GM19239 (cell line): ENCODE measurements around the gene SLFN5.
"Not testable (repeated sequence)": the region's sequence is repeated elsewhere in the genome, so short reads cannot be mapped to it uniquely, and the experiment has no call there.

Experiments used
- DNase-seq: peaks from one replicate; pipeline ENCODE4 v3.0.0; 2011; ENCODE audit warnings: low spot score; ENCODE audit not compliant: insufficient read length
- FAIRE-seq: peaks from 2 replicates; lab custom pipeline; 2011; peaks lifted over from hg19 to GRCh38; lab: Jason Lieb, UNC

The SLFN5 gene

DNA sequence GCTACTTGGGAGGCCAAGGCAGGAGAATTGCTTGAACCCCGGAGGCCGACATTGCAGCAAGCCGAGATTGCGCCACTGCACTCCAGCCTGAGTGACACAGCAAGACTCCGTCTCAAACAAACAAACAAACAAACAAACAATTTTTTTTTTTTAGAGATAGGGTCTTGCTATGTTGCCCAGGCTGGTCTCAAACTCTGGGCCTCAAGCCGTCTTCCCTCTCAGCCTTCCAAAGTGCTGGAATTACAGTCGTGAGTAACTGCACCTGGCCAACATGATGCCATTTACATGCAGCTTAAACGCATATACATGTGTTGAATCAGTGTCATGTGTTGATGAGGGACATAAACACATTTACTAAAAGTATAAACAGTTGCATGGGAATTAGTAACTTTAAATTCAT lies 2.0 kb upstream of the SLFN5 start:
- FAIRE-seq: no peak
- DNase-seq: no peak

DNA sequence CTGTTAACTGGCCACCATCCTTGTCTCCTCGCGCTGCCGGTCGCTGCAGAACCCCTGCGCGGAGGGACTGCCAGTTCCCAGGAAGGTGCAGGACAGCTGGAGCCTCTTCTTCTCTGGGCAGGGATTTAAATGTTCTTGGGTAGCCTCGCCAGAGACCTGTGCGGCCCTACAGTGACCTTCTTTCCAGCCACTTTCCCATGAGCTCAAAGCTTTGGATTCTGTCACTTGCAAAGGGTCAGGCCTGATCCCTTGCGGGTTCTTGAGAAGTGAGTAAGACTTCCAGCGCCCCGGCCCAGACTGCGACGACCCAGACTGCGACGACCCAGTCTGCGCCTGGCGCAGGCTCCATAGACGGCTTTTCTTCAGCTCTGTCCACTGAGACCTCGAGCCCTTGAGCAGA lies 1.4 kb upstream of the SLFN5 start:
- FAIRE-seq (no peak), DNase-seq (no peak)

DNA sequence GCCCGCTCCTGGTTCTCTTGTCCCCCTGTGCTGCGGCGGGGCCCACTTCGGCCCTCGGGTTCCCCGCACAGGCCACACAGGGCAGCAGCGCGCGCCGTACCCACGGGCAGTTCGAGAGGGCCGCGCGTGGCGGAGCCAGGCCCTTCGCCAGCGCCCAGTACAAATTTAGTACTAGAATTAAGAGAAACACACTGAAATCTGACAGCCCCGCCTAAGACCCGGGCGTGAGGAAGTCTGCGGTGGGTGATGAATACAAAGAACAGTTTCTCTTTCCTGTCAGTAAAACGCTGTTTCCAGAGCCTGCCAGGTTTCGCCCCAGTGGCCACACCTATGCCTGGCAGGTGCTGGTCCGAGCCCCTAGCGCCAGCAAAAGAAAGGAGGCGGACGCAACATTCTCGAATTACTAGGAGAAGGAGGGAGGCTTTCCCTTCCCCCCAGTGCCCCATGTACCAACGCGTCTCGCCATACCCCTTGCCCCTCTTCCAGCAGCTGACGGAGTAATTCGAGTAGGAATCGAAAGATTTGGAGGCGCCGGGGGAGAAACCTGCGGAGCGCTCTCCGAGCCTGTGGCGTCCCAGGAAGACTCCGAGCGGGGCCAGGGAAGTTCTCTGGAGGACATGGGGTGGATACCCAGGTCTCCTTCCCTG lies 591 bp upstream of the SLFN5 start:
- FAIRE-seq: peak; percentile 99
- DNase-seq: peak; percentile 80

DNA sequence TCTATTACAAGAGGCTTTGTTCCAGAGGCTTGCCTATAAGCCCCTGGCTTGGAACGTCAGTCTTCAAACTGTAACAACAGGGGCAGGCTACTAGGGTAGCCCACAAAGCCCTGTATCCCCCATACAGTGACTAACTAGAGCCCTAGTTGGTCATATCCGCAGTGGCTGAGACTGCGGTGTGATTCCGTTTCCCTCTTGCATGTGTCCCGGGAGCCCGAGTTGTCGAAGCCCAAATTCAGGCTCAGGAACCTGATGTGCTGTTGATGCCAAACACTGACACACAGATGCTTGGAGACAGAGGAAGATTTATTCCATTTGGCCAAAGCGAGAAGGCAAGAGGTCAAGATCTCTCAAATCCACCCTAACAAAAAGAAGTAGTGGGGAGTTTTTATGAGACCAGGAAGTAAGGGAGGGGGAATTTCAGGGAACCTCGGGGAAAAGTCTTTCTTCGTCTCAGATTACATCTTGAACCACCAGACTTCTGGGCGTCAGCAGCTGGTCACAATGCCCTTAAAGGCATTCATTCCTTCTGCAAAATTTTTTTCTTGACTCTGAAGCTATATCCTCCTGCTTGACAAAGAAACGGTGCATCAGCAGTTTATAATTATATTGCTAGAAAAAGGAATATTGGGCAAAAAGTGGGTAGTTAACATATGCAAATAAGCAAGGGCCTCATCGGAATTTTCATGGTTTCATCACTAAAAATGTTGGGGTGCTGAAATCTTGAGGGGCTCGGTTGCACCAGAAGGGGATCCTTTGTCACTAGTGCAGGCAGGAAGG lies 879 bp downstream of the SLFN5 start:
- FAIRE-seq: no peak
- no peak for DNase-seq

DNA sequence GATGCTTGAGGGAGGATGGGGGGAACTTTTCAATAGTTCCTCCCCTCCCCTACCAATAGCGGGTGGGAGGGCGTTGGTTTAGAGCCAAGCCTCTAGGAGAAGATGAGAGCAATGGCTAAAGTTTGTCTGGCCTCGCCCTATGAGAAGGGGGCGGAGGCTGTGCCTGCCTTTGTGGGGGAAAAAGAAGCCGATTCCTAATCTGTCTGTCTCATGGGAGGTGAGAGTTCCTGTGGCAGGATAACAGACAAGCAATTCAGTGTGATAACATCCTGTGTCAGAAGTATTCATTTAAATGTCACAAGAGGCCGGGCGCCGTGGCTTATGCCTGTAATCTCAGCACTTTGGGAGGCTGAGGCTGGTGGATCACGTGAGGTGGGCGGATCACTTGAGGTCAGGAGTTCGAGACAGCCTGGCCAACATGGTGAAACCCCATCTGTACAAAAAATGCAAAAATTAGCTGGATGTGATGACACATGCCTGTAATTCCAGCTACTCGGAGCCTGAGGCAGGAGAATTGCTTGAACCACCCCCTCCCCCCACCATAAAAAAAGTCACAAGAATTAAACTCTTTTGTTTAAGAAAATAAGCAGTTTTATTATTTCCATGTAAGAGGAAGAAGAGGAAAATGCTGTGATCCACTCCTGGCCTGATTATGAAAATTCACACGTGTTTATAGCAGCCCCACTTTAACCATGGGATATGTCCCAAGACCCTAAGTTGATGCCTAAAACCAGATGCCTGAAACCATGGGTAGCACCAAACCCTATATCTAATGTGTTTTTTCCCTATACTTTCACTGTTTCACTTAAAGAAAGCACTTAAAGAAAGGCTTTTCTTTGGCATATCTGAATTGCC lies 1.7 kb downstream of the SLFN5 start:
- peak; percentile 100 for FAIRE-seq
- peak; percentile 50 for DNase-seq

GRCh38 chr17:35245196-35245486 lies 2.3 kb downstream of the SLFN5 start:
- FAIRE-seq (no peak), DNase-seq (no peak)

DNA sequence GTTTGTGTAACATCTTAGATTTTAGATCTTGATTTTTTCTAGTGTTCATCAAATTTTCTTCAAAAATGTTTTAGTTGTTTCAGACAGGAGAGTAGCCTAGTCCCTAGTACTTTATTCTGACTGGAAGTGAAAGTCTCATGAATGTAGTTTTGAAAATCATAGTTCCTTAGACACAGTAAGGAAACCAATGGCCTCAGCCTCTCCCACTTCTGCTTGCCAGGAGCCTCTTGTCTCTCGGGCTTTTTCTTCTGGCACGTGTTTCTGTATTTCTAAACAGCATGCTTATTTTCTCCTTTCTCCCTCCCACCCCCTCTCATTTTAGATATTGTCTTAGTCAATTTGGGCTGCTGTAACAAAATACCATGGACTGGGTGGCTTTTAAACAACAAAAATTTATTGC lies 9.8 kb downstream of the SLFN5 start:
- FAIRE-seq: peak; percentile 84
- no peak for DNase-seq

- no peak for FAIRE-seq
- no peak for DNase-seq
Observed at GRCh38 chr17:35254107-35254773, 11.4 kb downstream of the SLFN5 start.

GRCh38 chr17:35255316-35255715 lies 12.4 kb downstream of the SLFN5 start:
- no peak for DNase-seq
- FAIRE-seq: no peak

DNA sequence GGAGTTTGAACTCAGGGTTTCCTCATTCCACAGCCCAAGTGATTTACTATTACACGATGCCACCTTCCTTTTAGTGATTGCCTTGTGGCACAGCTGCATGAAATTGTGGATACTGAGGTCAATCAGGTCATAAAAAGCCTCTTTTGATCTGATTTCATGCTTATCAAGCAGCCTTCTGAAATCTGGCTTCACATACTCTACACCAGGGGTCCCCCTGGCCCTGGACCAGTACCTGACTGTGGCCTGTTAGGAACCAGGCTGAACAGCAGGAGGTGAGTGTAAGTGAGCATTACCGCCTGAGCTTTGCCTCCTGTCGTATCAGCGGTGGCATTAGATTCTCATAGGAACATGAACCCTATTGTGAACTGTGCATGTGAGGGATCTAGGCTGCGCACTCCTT lies 13.8 kb downstream of the SLFN5 start:
- FAIRE-seq (no peak), DNase-seq (no peak)

DNA sequence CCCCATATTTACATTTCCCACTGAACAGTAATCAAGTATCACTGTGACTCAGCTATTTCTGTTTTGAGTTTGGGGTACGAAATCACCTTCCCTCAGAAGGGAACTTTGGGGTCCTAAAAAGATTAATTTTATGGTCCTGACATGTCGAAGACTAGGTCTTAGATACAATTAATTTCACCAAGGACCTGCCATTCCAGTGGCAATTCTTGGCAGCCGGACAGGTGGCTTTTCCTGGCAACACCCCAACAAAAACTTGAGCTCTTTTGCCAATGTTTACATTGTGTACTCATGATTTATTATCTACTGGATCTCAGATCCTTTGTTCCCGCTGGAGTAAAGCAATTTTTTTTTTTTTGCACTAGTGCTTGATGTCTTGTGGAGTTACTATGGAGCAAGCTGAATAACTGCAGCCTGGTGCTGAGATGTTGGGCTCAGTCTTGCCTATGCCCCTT lies 14.4 kb downstream of the SLFN5 start:
- DNase-seq (no peak), FAIRE-seq (no peak)

DNA sequence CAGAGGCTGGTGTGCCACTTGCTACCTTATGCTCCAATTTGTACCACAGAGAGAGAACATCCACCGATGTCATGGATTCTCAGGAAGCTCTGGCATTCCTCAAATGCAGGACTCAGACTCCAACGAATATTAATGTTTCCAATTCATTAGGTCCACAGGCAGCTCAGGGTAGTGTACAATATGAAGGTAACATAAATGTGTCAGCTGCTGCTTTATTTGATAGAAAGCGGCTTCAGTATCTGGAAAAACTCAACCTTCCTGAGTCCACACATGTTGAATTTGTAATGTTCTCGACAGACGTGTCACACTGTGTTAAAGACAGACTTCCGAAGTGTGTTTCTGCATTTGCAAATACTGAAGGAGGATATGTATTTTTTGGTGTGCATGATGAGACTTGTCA lies 16.1 kb downstream of the SLFN5 start:
- FAIRE-seq: no peak
- DNase-seq: no peak

- FAIRE-seq (no peak), DNase-seq (no peak)
Observed at GRCh38 chr17:35265071-35265470, 22.2 kb downstream of the SLFN5 start.

DNA sequence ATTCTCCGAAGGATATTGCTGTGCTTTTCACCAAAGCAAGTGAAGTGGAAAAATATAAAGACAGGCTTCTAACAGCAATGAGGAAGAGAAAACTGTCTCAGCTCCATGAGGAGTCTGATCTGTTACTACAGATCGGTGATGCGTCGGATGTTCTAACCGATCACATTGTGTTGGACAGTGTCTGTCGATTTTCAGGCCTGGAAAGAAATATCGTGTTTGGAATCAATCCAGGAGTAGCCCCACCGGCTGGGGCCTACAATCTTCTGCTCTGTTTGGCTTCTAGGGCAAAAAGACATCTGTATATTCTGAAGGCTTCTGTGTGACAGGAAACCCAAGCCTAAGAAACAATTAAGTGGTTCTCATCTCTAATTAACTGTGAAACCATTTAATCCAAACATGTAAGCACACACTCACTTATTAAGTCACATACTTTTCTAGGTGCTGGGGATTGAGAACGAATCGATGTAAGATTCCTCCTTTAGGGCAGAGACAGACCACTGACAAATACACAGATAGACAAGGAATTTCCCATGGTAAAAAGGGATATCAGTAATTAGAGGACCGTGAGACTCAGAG lies 22.8 kb downstream of the SLFN5 start:
- no peak for FAIRE-seq
- no peak for DNase-seq

- FAIRE-seq, DNase-seq: not testable (repeated sequence)
Observed at GRCh38 chr17:35274167-35275066, 31.5 kb downstream of the SLFN5 start.

- not testable (repeated sequence) for DNase-seq, FAIRE-seq
Observed at GRCh38 chr17:35278454-35278853, 35.6 kb downstream of the SLFN5 start.

DNA sequence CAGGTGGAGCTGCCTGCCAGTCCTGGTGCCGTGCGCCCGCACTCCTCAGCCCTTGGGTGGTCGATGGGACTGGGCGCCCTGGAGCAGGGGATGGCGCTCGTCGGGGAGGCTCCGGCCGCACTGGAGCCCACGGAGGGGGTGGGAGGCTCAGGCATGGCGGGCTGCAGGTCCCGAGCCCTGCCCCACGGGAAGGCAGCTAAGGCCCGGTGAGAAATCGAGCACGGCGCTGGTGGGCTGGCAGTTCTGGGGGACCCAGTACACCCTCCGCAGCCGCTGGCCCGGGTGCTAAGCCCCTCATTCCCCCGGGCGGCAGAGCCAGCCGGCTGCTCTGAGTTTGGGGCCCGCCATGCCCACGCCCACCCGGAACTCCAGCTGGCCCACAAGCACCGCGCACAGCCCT lies 36.0 kb downstream of the SLFN5 start:
- not testable (repeated sequence) for FAIRE-seq

DNA sequence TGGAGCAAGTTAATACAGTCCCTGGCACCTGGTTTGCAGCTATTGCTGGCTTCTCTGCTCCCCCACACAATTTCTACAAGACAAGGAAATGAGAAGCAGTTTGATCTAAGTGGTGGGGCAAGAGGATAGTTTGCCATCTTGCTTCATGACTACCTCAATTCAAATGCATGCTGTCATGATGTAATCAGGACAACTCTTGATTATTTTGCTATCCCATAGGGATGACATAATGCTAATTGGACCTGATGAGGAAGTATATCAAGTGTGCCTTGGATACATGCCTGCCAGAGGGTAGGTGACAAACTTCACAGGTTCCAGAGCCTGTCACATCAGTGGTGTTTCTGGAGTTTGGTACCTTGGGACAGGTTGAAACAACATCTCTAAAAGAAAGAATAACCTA lies 40.9 kb downstream of the SLFN5 start:
- FAIRE-seq (no peak), DNase-seq (no peak)

More for the DNA sequence above, 36.0 kb downstream of the SLFN5 start:
- not testable (repeated sequence) for DNase-seq

DNA sequence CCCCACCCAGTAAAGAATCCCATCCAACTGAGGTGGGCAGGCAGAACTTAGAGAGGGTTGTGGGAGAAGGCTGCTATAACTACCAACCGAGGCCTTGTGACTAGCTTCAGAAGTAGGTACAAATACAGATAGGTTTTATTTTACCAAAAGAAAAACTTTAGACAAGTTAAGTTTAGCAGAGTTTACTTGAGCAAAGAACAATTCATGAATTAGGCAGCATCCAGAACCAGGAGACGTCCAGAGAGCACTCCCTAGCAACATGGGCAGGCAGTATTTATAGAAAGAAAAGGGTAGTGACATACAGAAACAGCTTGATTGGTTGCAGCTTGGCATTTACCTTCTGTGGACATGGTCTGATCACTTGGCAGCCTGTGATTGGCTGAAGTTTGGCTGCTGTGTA lies 42.1 kb downstream of the SLFN5 start:
- FAIRE-seq (no peak), DNase-seq (no peak)
